GM21737 (cell line): ENCODE results near the gene TNS1.

Experiments used
- ATAC-seq: cut with Tn5 transposase; IDR thresholded peaks from one replicate; pipeline ENCODE4 v1.9.1; 2021; ENCODE audit warnings: mild to moderate bottlenecking, moderate library complexity; ENCODE audit not compliant: unreplicated experiment

The TNS1 gene

GRCh38 chr2:218017211-218018053 is 14.6 kb upstream of the TNS1 start:
- no peak for ATAC-seq

DNA sequence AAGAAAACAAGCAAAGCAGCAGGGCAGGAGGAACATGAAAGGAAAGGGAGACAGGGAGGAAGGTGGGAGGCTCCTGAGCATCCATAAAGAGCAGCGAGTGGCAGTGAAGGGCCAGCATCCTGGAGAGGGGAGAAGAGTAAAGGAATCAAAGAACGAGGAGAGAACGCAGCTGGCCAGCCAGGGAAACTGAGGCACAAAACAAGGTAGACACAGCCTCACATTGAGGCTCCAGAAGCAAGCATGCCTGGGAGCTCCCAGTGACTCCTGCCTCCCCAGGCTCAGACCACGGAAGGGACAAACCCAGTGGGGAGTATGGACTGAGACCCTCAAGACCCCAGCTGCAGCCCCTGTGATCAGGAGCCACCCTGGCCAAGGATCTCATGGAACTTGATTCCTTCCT is 14.0 kb upstream of the TNS1 start:
- no peak for ATAC-seq

GRCh38 chr2:218015586-218016521 is 13.1 kb upstream of the TNS1 start:
- ATAC-seq: no peak

DNA sequence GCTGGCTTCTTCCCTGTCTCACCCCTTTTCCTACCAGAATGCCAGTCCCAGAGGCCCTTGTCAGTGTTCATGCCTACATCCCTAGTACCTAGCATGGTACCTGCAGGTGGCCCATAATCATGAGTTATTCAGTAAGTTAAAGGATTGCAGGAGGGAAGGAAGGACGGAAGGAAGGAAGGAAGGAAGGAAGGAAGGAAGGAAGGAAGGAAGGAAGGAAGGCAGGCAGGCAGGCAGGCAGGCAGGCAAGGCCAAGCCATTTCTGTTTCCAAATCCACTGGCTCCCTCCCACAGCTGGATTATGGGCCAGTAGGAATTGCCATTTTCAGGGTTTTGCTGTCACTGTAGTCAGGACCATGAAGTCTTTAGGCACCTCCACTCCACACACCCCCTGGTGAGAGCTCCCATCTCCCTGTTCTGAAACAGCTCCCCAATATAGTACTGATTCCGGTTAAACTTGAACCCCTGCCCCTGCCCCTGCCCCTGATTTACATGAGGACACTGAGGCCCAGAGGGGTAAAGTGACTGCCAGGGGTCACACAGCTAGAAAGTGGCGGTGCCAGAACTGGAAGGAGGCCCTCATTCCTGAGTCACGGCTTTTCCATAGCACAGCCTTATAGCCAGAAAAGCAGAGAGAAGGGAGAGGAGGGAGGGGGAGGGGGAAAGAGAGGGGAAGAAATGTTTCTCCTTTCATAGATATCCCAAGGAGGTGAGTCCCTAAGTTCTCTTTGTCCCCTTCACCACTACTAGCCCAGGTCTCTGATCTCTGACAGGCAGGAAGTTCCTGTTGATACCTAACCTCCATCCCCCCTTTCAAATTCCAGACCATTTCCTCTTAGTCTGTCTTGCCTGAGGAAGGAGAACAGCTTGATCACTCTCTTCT is 12.2 kb upstream of the TNS1 start:
- ATAC-seq: no peak

DNA sequence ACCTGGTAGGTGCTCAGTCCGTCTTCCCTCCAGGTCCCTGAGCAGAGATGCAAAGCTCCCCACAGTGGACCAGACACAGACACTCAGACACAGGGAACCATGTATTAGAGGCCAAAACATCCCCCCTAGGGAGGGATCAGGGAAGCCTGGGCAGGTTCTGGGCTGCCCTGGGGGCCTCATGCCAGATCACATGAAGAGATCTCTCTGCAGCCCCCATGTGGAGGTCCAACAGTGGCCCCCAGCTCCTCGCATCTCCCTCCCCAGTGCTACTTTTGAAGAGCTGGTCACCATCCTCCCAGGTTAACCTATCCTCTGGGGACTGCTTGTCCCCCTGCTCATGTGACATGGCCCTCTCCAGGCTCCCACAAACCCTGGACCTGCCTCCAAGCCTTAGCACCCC is 10.5 kb upstream of the TNS1 start:
- no peak for ATAC-seq

DNA sequence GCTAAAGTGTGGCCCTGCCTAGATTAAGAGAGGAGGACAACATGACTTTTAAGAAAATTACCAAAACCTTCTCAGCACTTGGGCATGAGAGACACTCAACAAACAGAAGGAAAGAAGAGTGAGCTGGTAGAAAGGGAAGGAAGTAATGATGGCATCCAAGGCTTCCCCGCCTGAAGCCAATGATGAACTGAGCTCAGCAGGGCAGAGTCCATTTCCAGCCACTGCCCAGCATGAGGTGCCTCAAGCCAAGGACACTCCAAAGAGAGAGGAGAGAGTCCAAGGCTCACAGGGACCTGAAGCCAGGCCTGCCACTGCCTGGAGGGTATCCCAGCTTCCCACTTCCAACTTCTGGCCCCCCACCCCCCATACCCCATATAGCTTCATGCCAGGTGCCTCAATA is 9.5 kb upstream of the TNS1 start:
- no peak for ATAC-seq

- no peak for ATAC-seq
Measured at GRCh38 chr2:218011653-218012040, 8.9 kb upstream of the TNS1 start.

GRCh38 chr2:218010984-218011652 is 8.3 kb upstream of the TNS1 start:
- ATAC-seq: no peak

GRCh38 chr2:218010140-218010983 is 7.6 kb upstream of the TNS1 start:
- ATAC-seq: no peak

DNA sequence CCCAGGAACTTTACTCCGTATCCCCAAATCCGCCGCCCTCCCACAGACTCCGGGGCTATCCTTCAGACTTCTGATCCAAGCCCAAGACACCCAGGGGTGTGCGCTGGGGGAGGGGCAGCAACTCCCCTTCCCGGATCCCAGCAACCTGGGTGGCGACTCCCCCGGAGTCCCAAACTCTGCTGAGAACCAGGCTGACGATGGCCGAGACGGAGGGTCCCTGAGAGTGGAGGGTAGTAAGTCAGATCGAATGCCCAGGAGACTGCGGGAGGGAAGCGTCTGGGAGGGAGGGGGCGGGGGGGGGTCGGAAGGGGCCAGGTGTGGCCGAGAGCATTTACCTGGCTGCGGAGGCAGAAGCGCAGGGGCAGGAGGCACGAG is 7.0 kb upstream of the TNS1 start:
- ATAC-seq: no peak

DNA sequence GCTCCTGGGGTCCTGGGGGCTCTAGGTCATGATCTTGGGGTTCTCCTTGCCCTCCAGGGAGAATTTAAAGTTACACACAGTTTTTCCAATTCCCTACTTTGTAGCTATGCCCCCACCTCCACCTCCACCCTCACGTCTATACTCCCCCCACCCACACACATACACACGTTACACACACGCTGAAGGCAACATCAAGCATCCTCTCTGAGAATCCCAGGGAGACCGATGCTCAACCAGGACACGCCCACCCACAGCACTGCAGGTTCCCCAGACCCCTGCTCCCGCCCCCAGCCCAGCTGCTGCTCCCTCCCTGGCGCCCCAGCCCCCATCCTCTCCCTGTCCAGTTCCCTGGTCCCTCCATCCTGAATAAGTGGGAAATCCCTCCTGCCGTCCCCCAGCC is 6.4 kb upstream of the TNS1 start:
- ATAC-seq: no peak

DNA sequence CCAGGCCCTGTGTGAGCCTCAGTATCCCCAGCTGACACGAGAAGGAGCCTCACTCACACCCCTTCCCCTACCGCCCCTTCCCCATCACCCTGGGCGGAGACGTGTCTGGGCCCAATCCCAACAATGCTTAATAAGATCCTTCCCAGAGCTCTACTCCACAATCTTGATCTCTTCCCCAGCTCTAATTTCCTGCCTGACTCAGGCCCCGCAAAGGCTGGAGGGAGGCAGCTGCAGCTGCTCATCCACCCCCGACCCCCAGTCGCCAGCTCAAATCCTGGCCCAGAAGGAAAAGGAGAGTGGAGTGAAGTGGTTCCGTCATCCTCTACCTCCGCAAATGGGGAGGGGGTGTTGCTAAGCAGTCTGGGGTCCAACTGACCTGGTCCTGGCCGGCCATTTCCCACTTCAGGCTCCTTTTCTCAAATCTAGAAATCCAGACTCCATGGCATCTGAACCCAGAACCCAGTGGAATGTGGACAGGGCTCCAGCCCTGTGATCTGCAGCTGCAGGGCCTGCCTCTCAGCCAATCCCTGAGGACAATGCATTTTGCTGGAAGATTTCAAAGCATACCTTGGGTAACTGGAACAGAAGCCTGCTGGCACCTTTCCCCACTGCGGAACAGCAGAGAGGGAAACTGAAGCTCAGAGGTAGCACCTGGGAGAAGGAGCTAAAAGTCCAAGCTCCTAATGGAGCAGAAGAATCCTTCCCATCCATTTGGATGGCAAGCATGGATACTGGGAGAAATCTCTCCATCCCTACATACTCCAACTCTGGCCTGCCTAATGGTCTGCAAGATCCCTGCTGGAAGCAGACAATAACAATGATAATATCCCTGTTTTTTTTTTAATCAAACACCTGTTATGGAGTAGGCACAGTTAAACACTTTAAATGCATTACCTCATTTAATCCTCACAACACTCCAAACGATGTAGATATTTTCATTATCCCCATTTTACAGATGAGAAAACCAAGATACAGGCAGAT is 5.6 kb upstream of the TNS1 start:
- no peak for ATAC-seq

- no peak for ATAC-seq
Measured at GRCh38 chr2:218006741-218007140, 3.9 kb upstream of the TNS1 start.

GRCh38 chr2:218005486-218005885 is 2.7 kb upstream of the TNS1 start:
- no peak for ATAC-seq

- ATAC-seq: no peak
Measured at GRCh38 chr2:218005028-218005427, 2.2 kb upstream of the TNS1 start.

- no peak for ATAC-seq
Measured at GRCh38 chr2:218003981-218004419, 1.2 kb upstream of the TNS1 start.

GRCh38 chr2:218003281-218003944 is 618 bp upstream of the TNS1 start:
- ATAC-seq: no peak
